Endothelial cell of umbilical vein (primary cell): ENCODE measurements around the gene SPRR1B.
"Not testable (repeated sequence)": the region's sequence is repeated elsewhere in the genome, so short reads cannot be mapped to it uniquely, and the experiment has no call there.

Experiments used
- EZH2 ChIP-seq: IDR thresholded peaks from 2 replicates; pipeline ENCODE4 v1.6.1; 2012; ENCODE audit warnings: borderline replicate concordance, low read depth, mild to moderate bottlenecking, moderate library complexity, low read length, inconsistent platforms; ENCODE audit not compliant: severe bottlenecking
- FOS ChIP-seq: IDR thresholded peaks from 2 replicates; pipeline ENCODE4 v1.6.1; 2011; ENCODE audit warnings: mild to moderate bottlenecking, low read length, moderate library complexity, borderline replicate concordance; ENCODE audit not compliant: insufficient read depth
- GATA2 ChIP-seq: IDR thresholded peaks from 2 replicates; pipeline ENCODE4 v1.7.0; 2011; ENCODE audit warnings: low read depth, mild to moderate bottlenecking, moderate library complexity, mixed read lengths, low read length; ENCODE audit not compliant: insufficient read length, insufficient read depth
- JUN ChIP-seq: IDR thresholded peaks from 2 replicates; pipeline ENCODE4 v1.6.1; 2011; ENCODE audit warnings: borderline replicate concordance, low read depth; ENCODE audit not compliant: insufficient read length, insufficient read depth
- POLR2A ChIP-seq: IDR thresholded peaks from 2 replicates; pipeline ENCODE4 v1.6.1; 2012; ENCODE audit warnings: low read depth, mild to moderate bottlenecking, control low read depth, low read length
- POLR2AphosphoS5 ChIP-seq: IDR thresholded peaks from 2 replicates; pipeline ENCODE4 v1.6.1; 2012; ENCODE audit warnings: low read depth, mild to moderate bottlenecking, control low read depth, low read length, moderate library complexity; ENCODE audit not compliant: insufficient read depth
- TF ChIP-seq, protein P1 (sequence below), 2 donors: IDR thresholded peaks; 1 replicate in 1 of 2; 2 replicates in 1 of 2; pipeline ENCODE4 v1.5.1; 2011; ENCODE audit warnings: low read length in 2 of 2, mild to moderate bottlenecking in 2 of 2, moderate library complexity in 2 of 2, control low read depth in 1 of 2, inconsistent platforms in 1 of 2, low read depth in 1 of 2; ENCODE audit not compliant: insufficient read depth in 1 of 2; ENCODE audit errors: extremely low read depth in 1 of 2
- TF ChIP-seq, protein P2 (sequence below): IDR thresholded peaks from 2 replicates; pipeline ENCODE4 v1.6.1; 2011; ENCODE audit not compliant: insufficient read depth, insufficient read length

GRCh38 chr1:153056111-153056510 lies 25.1 kb downstream of the SPRR1B start:
- TF ChIP-seq, protein P1, sequence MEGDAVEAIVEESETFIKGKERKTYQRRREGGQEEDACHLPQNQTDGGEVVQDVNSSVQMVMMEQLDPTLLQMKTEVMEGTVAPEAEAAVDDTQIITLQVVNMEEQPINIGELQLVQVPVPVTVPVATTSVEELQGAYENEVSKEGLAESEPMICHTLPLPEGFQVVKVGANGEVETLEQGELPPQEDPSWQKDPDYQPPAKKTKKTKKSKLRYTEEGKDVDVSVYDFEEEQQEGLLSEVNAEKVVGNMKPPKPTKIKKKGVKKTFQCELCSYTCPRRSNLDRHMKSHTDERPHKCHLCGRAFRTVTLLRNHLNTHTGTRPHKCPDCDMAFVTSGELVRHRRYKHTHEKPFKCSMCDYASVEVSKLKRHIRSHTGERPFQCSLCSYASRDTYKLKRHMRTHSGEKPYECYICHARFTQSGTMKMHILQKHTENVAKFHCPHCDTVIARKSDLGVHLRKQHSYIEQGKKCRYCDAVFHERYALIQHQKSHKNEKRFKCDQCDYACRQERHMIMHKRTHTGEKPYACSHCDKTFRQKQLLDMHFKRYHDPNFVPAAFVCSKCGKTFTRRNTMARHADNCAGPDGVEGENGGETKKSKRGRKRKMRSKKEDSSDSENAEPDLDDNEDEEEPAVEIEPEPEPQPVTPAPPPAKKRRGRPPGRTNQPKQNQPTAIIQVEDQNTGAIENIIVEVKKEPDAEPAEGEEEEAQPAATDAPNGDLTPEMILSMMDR (IDR thresholded peaks at IDR 0.05; ENCODE audit: extremely low read depth in 1 of 2, insufficient read depth in 1 of 2, low read depth in 1 of 2, low read length in 2 of 2) = not testable (repeated sequence)
- not testable (repeated sequence) for TF ChIP-seq POLR2A, POLR2AphosphoS5, EZH2, FOS, GATA2, JUN
- TF ChIP-seq, protein P2, sequence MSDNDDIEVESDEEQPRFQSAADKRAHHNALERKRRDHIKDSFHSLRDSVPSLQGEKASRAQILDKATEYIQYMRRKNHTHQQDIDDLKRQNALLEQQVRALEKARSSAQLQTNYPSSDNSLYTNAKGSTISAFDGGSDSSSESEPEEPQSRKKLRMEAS = not testable (repeated sequence)
